Osteocyte (in vitro differentiated cells): ENCODE measurements around the gene C22orf23. TPM values are rescaled to one million over a fixed set of nuclear protein-coding genes. Genes with fewer than 3 reads are reported as not detected.
A peak's percentile ranks its signal among the peaks of the same experiment; 100 is the strongest.

Source experiments
- DNase-seq: peaks from one replicate; pipeline ENCODE4 v3.0.0; 2021; ENCODE audit warnings: mixed read lengths; ENCODE audit not compliant: unreplicated experiment; ENCODE audit errors: extremely low spot score
- H3K27ac Mint-ChIP-seq: one replicate; pipeline ENCODE4 v1.8.0; 2021; ENCODE audit warnings: mild to moderate bottlenecking, mixed read lengths; ENCODE audit not compliant: unreplicated experiment
- H3K27me3 Mint-ChIP-seq: one replicate; pipeline ENCODE4 v1.8.0; 2021; ENCODE audit warnings: mixed read lengths; ENCODE audit not compliant: unreplicated experiment
- H3K36me3 Mint-ChIP-seq: one replicate; pipeline ENCODE4 v1.8.0; 2021; ENCODE audit warnings: mixed read lengths; ENCODE audit not compliant: unreplicated experiment
- H3K4me1 Mint-ChIP-seq: one replicate; pipeline ENCODE4 v1.8.0; 2021; ENCODE audit warnings: mixed read lengths; ENCODE audit not compliant: unreplicated experiment
- H3K4me3 Mint-ChIP-seq: one replicate; pipeline ENCODE4 v1.8.0; 2021; ENCODE audit warnings: mild to moderate bottlenecking, moderate library complexity, mixed read lengths; ENCODE audit not compliant: unreplicated experiment
- H3K9me3 Mint-ChIP-seq: one replicate; pipeline ENCODE4 v1.8.0; 2021; ENCODE audit warnings: mixed read lengths; ENCODE audit not compliant: unreplicated experiment
- CTCF ChIP-seq: fragments of 200-600 bp; sonication (generic); IDR thresholded peaks from 2 replicates; pipeline ENCODE4 v1.5.0; 2021; ENCODE audit warnings: antibody characterized with exemption, mild to moderate bottlenecking, moderate library complexity
- total RNA-seq: library from RNA; stranded (reverse); gene quantifications from 2 replicates; pipeline ENCODE4 v1.2.1, GENCODE V29; 2021

Gene C22orf23
- total RNA-seq, 1 donor from 2014 or later = not detected

- Mint-ChIP-seq H3K9me3 (no peaks in the 10 kb centered on the region), H3K4me3 (no peak overlapping the region), H3K27me3 (no peaks in the 10 kb centered on the region), H3K4me1 (peaks cover 44% of the 10 kb centered on the region), H3K27ac (peak overlapping the region; percentile 83), H3K36me3 (no peaks in the 10 kb centered on the region)
- DNase-seq = no peak
- no peak for TF ChIP-seq CTCF
Observed at GRCh38 chr22:37897807-37898206, 55.6 kb downstream of the C22orf23 start.

- peaks cover 47% of the 10 kb centered on the region for H3K4me1 Mint-ChIP-seq
Observed at GRCh38 chr22:37896939-37897338, 56.5 kb downstream of the C22orf23 start.

DNA sequence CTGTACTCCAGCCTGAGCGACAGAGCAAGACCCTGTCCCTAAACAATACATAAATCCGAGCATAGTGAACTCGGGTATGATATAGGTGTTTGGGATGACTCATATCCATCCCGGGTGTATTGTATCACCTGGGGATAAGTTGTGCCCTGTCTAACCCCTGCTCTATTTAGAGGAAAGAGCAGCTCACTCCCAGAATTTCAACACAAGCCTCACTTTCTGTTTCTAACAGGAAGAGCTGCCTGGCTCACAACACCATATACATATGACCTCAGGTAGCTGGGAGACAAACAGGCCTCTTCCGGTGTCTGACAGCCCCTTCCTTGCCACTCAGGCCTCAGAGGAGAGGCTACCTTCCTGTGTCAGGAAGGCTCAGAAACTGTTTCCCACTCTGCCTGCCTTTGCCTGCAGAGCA lies 57.2 kb downstream of the C22orf23 start:
- no peak overlapping the region for H3K4me3 Mint-ChIP-seq
- H3K4me1 Mint-ChIP-seq = peaks cover 45% of the 10 kb centered on the region
- H3K27me3 Mint-ChIP-seq = no peaks in the 10 kb centered on the region
- DNase-seq = no peak
- no peak overlapping the region for H3K27ac Mint-ChIP-seq
- TF ChIP-seq CTCF = no peak
- H3K9me3 Mint-ChIP-seq = no peaks in the 10 kb centered on the region
- peaks cover 8% of the 10 kb centered on the region for H3K36me3 Mint-ChIP-seq

More at GRCh38 chr22:37896939-37897338, 56.5 kb downstream of the C22orf23 start:
- no peaks in the 10 kb centered on the region for H3K27me3 Mint-ChIP-seq
- no peaks in the 10 kb centered on the region for H3K9me3 Mint-ChIP-seq
- H3K27ac Mint-ChIP-seq = peak overlapping the region; percentile 65
- no peak for DNase-seq
- no peak for TF ChIP-seq CTCF
- H3K36me3 Mint-ChIP-seq = peaks cover 2% of the 10 kb centered on the region
- H3K4me3 Mint-ChIP-seq = no peak overlapping the region

DNA sequence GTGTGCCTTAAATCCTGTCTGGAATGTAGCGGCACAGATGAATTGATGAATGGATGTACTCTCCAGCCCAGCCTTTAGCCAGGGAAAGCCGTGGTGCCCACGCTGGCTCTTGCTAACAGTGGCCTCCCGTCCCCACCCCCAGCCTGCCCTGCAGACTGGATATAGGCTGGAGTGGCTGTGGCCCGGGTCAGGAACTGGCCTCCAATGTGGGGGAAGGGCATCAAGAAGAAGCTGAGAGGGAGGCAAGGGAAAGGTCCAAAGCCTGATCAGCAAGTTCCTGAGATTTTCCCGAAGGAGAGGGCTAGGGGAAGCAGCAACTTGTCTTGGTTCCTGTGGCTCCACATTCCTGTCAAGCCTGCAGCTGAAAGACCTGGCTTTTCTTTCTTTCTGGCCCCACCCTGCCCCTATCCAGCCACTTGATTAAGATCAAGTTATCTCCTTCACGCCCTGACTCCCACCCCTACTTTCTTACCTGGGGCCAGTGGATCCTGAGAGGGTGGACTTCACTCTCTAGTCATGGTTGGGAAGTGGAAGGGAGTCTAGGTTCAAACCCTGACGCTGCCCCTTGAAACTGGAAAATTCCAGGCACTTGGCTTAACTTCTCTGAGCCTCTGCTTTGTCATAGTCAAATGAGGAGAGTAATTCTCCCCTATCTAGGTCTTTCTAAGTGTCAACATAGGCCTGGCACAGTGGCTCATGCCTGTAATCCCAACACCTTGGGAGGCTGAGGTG lies 58.3 kb downstream of the C22orf23 start:
- peaks cover 45% of the 10 kb centered on the region for H3K4me1 Mint-ChIP-seq
- no peaks in the 10 kb centered on the region for H3K9me3 Mint-ChIP-seq

More for the DNA sequence above, 58.3 kb downstream of the C22orf23 start:
- Mint-ChIP-seq H3K27me3 (no peaks in the 10 kb centered on the region), H3K4me3 (no peak overlapping the region), H3K27ac (no peak overlapping the region), H3K36me3 (peaks cover 10% of the 10 kb centered on the region)
- no peak for TF ChIP-seq CTCF
- no peak for DNase-seq
